Measurements from ENCODE around the gene GTF2E1.
"Not testable (repeated sequence)": the region's sequence is repeated elsewhere in the genome, so short reads cannot be mapped to it uniquely, and the experiment has no call there.

GTF2E1 gene

GRCh38 chr3:120753810-120754209 is 11.3 kb downstream of the GTF2E1 start:
- DNase-seq (ENCODE audit: low spot score), result no peak

GRCh38 chr3:120756061-120756460 is 13.5 kb downstream of the GTF2E1 start:
- no peak for DNase-seq (ENCODE audit: low spot score)

- DNase-seq (ENCODE audit: low spot score), result not testable (repeated sequence)
These were observed 16.0 kb downstream of the GTF2E1 start for GRCh38 chr3:120758551-120758950.

- no peak for DNase-seq (ENCODE audit: low spot score)
These were observed 20.1 kb downstream of the GTF2E1 start for GRCh38 chr3:120762615-120763014.

GRCh38 chr3:120763601-120764000 is 21.1 kb downstream of the GTF2E1 start:
- no peak for DNase-seq (ENCODE audit: low spot score)

- DNase-seq (ENCODE audit: low spot score), result no peak
These were observed 21.7 kb downstream of the GTF2E1 start for GRCh38 chr3:120764206-120764605.

- no peak for DNase-seq (ENCODE audit: low spot score)
These were observed 23.4 kb downstream of the GTF2E1 start for GRCh38 chr3:120765830-120766493.

GRCh38 chr3:120766576-120766975 is 24.0 kb downstream of the GTF2E1 start:
- no peak for DNase-seq (ENCODE audit: low spot score)

GRCh38 chr3:120767106-120767505 is 24.6 kb downstream of the GTF2E1 start:
- no peak for DNase-seq (ENCODE audit: low spot score)

- no peak for DNase-seq (ENCODE audit: low spot score)
These were observed 26.9 kb downstream of the GTF2E1 start for GRCh38 chr3:120769436-120769835.

- no peak for DNase-seq (ENCODE audit: low spot score)
These were observed 28.3 kb downstream of the GTF2E1 start for GRCh38 chr3:120770891-120771290.

GRCh38 chr3:120772081-120772480 is 29.5 kb downstream of the GTF2E1 start:
- no peak for DNase-seq (ENCODE audit: low spot score)

GRCh38 chr3:120773932-120774331 is 31.4 kb downstream of the GTF2E1 start:
- no peak for DNase-seq (ENCODE audit: low spot score)

- no peak for DNase-seq (ENCODE audit: low spot score)
These were observed 32.9 kb downstream of the GTF2E1 start for GRCh38 chr3:120775411-120775810.

GRCh38 chr3:120778776-120779175 is 36.2 kb downstream of the GTF2E1 start:
- no peak for DNase-seq (ENCODE audit: low spot score)

GRCh38 chr3:120780977-120781376 is 38.4 kb downstream of the GTF2E1 start:
- no peak for DNase-seq (ENCODE audit: low spot score)

- DNase-seq (ENCODE audit: low spot score), result not testable (repeated sequence)
These were observed 43.3 kb downstream of the GTF2E1 start for GRCh38 chr3:120785832-120786231.

GRCh38 chr3:120791010-120791409 is 48.5 kb downstream of the GTF2E1 start:
- DNase-seq (ENCODE audit: low spot score), result no peak

- DNase-seq (ENCODE audit: low spot score), result no peak
These were observed 49.4 kb downstream of the GTF2E1 start for GRCh38 chr3:120791913-120792312.

GRCh38 chr3:120793601-120794000 is 51.1 kb downstream of the GTF2E1 start:
- no peak for DNase-seq (ENCODE audit: low spot score)

- DNase-seq (ENCODE audit: low spot score), result peak; percentile 60
These were observed 52.6 kb downstream of the GTF2E1 start for GRCh38 chr3:120795017-120795648.

- no peak for DNase-seq (ENCODE audit: low spot score)
These were observed 53.4 kb downstream of the GTF2E1 start for GRCh38 chr3:120795959-120796358.

- DNase-seq (ENCODE audit: low spot score), result no peak
These were observed 54.4 kb downstream of the GTF2E1 start for GRCh38 chr3:120796976-120797375.
